ENCODE results near the gene SCFD2. TPM values are rescaled to one million over a fixed set of nuclear protein-coding genes. Genes with fewer than 3 reads are reported as not detected.

Gene SCFD2
- polyA plus RNA-seq, 3 donors = 5.4 to 9.4 (median 6.7) TPM

- Mint-ChIP-seq H3K4me1 (peaks cover 2% of the 10 kb centered on the region), H3K27me3 (ENCODE audit: low read depth in 3 of 3) (no peaks in the 10 kb centered on the region), H3K27ac (no peak overlapping the region), H3K9me3 (peaks cover 0 to 2% (median 0%) of the 10 kb centered on the region in 7 donors), H3K4me3 (no peak overlapping the region), H3K36me3 (peaks cover 0 to 1% of the 10 kb centered on the region in 2 donors)
- Histone ChIP-seq H3K27me3 (ENCODE audit: control insufficient read depth in 2 of 2, insufficient read depth in 2 of 2, low read length in 2 of 2) (no peaks in the 10 kb centered on the region), H4K20me1 (ENCODE audit: insufficient read depth, low read length) (no peaks in the 10 kb centered on the region), H3K4me1 (ENCODE audit: control insufficient read depth in 1 of 2, insufficient read depth in 2 of 2, low read length in 2 of 2) (no peaks in the 10 kb centered on the region), H3K4me3 (replicated peaks in 1 of 3; ENCODE audit: low read depth in 2 of 3, low read length in 3 of 3) (no peak overlapping the region), H3K9me3 (replicated peaks in 1 of 2; ENCODE audit: control insufficient read depth in 1 of 2, insufficient read depth in 1 of 2, low read length in 2 of 2) (no peaks in the 10 kb centered on the region), H3K27ac (ENCODE audit: low read depth in 1 of 2, low read length in 2 of 2) (no peak overlapping the region), H3K79me2 (ENCODE audit: insufficient read depth, low read length) (no peaks in the 10 kb centered on the region), H3K4me2 (replicated peaks; ENCODE audit: extremely low read depth, low read length, poor library complexity, severe bottlenecking) (no peak overlapping the region), H2AFZ (ENCODE audit: insufficient read depth, low read depth, low read length, poor library complexity, severe bottlenecking) (no peak overlapping the region), H3K36me3 (replicated peaks in 1 of 2; ENCODE audit: control insufficient read depth in 1 of 2, insufficient read depth in 2 of 2, low read length in 2 of 2) (no peaks in the 10 kb centered on the region), H3K9ac (ENCODE audit: insufficient read depth, low read length, poor library complexity, severe bottlenecking) (no peak overlapping the region)
- 98% methylated on average over 6 of the region's 8 CpGs for WGBS (ENCODE audit: insufficient coverage)
- TF ChIP-seq, protein P1, sequence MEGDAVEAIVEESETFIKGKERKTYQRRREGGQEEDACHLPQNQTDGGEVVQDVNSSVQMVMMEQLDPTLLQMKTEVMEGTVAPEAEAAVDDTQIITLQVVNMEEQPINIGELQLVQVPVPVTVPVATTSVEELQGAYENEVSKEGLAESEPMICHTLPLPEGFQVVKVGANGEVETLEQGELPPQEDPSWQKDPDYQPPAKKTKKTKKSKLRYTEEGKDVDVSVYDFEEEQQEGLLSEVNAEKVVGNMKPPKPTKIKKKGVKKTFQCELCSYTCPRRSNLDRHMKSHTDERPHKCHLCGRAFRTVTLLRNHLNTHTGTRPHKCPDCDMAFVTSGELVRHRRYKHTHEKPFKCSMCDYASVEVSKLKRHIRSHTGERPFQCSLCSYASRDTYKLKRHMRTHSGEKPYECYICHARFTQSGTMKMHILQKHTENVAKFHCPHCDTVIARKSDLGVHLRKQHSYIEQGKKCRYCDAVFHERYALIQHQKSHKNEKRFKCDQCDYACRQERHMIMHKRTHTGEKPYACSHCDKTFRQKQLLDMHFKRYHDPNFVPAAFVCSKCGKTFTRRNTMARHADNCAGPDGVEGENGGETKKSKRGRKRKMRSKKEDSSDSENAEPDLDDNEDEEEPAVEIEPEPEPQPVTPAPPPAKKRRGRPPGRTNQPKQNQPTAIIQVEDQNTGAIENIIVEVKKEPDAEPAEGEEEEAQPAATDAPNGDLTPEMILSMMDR (IDR thresholded peaks at IDR 0.05) = no peak
- intact Hi-C loops (cut with micrococcal nuclease) = no loop called here
- DNase-seq = no peak
Observed at GRCh38 chr4:53061091-53061850, 304.6 kb downstream of the SCFD2 start.

- no peaks in the 10 kb centered on the region for H3K79me2 ChIP-seq (ENCODE audit: insufficient read depth, low read length)
- intact Hi-C loops (cut with micrococcal nuclease) = no loop called here
- no peaks in the 10 kb centered on the region for H3K36me3 ChIP-seq (replicated peaks in 1 of 2; ENCODE audit: control insufficient read depth in 1 of 2, insufficient read depth in 2 of 2, low read length in 2 of 2)
- H3K27me3 ChIP-seq (ENCODE audit: control insufficient read depth in 2 of 2, insufficient read depth in 2 of 2, low read length in 2 of 2) = no peaks in the 10 kb centered on the region
- no peak overlapping the region for H3K4me3 ChIP-seq (replicated peaks in 1 of 3; ENCODE audit: low read depth in 2 of 3, low read length in 3 of 3)
- TF ChIP-seq, protein P1 (IDR thresholded peaks at IDR 0.05) = no peak
- DNase-seq = no peak
- Mint-ChIP-seq H3K4me3 (no peak overlapping the region), H3K27ac (no peak overlapping the region), H3K36me3 (peaks cover 0 to 1% of the 10 kb centered on the region in 2 donors), H3K27me3 (ENCODE audit: low read depth in 3 of 3) (no peaks in the 10 kb centered on the region), H3K4me1 (peaks cover 2% of the 10 kb centered on the region), H3K9me3 (peaks cover 0 to 2% (median 0%) of the 10 kb centered on the region in 7 donors)
- H2AFZ ChIP-seq (ENCODE audit: insufficient read depth, low read depth, low read length, poor library complexity, severe bottlenecking) = no peak overlapping the region
- no peak overlapping the region for H3K27ac ChIP-seq (ENCODE audit: low read depth in 1 of 2, low read length in 2 of 2)
- 100% methylated on average over 2 of the region's 3 CpGs for WGBS (ENCODE audit: insufficient coverage)
- H3K9me3 ChIP-seq (replicated peaks in 1 of 2; ENCODE audit: control insufficient read depth in 1 of 2, insufficient read depth in 1 of 2, low read length in 2 of 2) = no peaks in the 10 kb centered on the region
- H3K4me2 ChIP-seq (replicated peaks; ENCODE audit: extremely low read depth, low read length, poor library complexity, severe bottlenecking) = no peak overlapping the region
- no peaks in the 10 kb centered on the region for H3K4me1 ChIP-seq (ENCODE audit: control insufficient read depth in 1 of 2, insufficient read depth in 2 of 2, low read length in 2 of 2)
- H4K20me1 ChIP-seq (ENCODE audit: insufficient read depth, low read length) = no peaks in the 10 kb centered on the region
- H3K9ac ChIP-seq (ENCODE audit: insufficient read depth, low read length, poor library complexity, severe bottlenecking) = no peak overlapping the region
Observed at GRCh38 chr4:53060278-53060677, 305.6 kb downstream of the SCFD2 start.
